GM18502 (cell line): ENCODE measurements around the gene TRIM72.
A peak's percentile ranks its signal among the peaks of the same experiment; 100 is the strongest.
"Not testable (repeated sequence)": the region's sequence is repeated elsewhere in the genome, so short reads cannot be mapped to it uniquely, and the experiment has no call there.

Experiments
- ATAC-seq: cut with Tn5 transposase; IDR thresholded peaks from one replicate; pipeline ENCODE4 v1.9.1; 2021; ENCODE audit warnings: mild to moderate bottlenecking; ENCODE audit not compliant: unreplicated experiment, poor library complexity

The TRIM72 gene

DNA sequence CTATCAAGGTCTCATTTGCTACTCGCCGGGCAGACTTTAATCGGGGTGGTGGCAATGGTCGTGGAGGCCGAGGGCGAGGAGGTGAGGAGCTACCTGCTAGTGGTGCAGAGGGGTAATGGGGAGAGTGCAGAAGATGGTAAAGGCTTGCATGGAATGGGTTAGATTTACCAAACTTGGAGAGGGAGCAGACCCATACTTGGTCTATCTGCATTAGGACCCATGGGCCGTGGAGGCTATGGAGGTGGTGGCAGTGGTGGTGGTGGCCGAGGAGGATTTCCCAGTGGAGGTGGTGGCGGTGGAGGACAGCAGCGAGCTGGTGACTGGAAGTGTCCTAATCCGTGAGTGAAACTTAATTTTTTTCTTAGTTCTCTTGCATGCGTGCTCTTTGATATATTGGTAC is 23.9 kb upstream of the TRIM72 start:
- ATAC-seq: no peak

DNA sequence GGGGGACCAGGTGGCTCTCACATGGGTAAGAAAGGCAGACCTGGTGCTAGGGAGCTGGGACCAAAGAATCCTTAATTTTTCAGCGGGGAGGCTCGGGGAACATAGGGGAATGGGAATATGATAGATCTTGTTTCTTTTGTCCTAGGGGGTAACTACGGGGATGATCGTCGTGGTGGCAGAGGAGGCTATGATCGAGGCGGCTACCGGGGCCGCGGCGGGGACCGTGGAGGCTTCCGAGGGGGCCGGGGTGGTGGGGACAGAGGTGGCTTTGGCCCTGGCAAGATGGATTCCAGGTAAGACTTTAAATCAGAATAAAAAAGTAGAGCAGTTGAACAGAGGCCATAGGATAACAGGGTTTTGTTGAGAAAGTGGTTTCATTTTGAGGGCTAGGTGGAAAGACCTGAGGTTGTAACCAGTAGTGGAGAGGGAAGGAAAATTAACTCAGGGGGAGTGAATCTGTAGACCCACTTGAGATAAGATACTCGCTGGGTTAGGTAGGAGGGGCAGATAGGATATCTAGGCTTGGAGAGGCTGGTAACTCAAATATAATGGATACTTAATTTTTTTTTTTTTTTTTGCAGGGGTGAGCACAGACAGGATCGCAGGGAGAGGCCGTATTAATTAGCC is 23.0 kb upstream of the TRIM72 start:
- ATAC-seq: no peak

DNA sequence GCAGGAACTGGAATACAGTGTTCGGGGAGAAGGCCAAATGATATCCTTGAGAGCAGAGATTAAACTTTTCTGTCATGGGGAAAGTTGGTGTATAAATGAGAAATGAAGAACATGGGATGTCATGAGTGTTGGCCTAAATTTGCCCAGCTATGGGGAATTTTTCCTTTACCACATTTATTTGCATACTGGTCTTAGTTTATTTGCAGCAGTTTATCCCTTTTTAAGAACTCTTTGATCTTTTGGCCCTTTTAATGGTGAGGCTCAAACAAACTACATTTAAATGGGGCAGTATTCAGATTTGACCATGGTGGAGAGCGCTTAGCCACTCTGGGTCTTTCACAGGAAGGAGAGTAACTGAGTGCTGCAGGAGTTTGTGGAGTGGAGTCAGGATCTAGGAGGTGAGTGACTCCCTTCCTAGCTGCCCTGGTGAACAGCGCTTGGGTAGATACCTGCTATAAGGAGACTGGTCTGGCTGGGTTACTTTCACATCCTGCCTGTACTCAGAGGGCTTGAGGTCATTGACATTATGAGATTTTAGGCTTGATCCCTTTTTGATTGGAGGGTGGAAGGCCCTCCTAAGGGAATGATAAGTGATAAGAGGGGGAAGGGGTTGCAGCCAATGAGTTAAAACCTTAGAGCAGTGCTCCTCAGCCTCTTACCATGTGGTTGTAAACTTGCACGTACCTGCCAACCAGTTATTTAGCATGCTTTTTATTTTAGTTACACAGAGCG is 22.1 kb upstream of the TRIM72 start:
- no peak for ATAC-seq

DNA sequence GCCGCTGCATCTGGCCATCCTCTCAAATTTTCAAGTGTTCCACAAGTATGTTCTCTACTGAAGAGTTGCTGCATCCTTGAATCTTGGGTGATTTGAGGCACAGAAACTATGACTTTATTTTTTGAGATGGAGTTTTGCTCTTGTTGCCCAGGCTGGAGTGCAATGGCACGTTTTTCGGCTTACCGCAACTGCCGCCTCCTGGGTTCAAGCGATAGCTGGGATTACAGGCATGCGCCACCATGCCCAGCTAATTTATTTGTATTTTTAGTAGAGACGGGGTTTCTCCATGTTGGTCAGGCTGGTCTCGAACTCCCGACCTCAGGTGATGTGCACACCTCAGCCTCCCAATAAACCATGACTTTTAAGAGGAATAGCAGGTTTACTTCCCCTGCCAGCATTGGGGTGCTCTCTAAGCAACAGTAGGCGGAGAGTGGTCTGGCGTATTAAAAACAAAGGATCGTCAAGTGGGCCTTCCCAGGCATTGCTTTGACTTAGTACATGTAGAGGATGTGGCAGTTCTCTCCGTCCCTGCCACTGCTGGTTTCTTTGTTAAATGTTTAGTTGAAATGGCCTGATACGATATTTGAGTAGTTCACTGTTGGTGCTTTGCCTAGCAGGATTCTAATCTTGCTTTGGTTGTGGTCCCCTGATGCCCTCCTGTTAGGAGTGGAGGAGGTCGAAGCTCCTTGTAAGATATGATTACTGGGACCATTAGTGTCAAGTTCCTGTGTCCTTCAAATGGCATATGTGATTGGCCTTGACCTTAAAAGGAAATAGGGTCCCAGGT is 20.9 kb upstream of the TRIM72 start:
- no peak for ATAC-seq

DNA sequence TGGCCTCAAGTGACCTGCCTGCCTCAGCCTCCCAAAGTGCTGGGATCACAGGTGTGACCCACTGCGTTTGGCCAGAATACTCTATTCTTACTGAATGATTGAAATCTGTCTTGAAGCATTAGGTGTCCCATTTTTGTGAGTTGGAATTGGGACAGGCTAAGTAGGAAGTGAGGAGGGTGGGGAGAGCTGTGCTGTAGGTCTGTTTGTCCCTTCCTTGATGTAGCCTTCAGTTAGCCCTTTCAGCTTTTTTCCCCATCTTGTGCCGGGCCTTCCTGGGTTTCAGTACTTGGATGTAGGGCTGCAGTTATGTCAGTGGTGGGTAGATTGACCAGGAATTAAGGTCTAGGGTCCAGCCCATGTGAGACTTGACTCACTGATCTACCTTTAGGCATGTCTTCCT is 20.0 kb upstream of the TRIM72 start:
- ATAC-seq: no peak

DNA sequence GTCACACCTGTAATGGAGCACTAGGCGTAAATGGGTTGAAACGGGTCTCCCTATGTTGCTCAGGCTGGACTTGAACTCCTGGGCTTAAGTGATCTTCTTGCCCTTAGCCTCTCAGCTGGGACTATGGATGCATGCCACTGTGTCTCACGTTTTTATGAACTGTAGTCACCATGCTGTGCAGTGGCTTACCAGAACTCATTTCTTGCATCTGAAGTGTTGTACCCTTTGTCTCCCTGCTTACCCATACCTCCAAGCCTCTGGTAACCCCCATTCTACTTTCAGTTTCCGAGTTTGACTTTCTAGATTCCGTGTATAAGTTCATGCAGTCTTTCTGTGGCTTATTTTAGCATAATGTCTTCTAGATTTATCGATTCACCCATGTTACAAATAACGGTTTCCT is 19.0 kb upstream of the TRIM72 start:
- no peak for ATAC-seq

DNA sequence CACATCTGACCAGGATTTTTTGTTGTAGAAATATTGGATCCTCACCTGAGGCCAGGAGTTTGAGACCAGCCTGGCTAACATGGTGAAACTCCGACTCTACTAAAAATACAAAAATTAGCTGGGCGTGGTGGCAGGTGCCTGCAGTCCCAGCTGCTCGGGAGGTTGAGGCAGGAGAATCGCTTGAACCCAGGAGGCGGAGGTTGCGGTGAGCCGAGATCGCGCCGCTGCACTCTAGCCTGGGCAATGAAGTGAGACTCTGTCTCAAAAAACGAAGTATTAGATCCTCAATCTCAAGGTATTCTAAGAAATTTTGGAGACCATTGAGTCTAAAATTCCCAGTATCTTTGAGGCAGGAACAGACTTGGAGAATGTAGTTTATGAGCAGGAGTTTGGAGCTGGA is 18.1 kb upstream of the TRIM72 start:
- not testable (repeated sequence) for ATAC-seq

DNA sequence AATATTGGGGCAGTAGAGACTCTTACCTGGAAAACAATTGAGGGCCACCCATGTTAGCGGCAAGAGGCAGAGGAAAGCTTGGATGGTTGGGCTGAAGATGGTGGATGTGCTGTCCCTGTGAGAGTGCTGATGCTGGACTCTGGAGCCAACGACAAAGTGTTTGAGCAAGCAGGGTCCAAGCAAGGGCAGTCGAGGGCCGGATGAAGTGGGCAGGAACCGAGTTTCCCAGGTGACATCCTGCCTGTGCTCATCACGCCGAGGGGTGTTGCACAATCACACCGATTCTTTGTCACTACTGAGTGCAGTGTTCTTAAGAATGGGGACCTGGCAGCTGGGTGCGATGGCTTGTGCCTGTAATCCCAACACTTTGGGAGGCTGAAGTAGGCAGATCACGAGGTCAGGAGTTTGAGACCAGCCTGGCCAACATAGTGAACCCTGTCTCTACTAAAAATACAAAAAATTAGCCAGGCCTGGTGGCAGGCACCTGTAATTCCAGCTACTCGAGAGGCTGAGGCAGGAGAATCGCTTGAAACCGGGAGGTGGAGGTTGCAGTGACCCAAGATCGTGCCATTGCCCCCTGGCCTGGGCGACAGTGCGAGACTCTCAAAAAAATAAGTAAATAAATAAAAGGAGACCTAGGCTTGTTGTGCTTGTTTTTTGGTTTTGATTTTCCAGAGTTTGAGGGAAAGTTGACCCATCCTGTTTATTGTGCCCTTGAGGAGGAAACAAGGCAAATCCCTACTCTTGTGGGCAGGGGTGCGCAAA is 17.4 kb upstream of the TRIM72 start:
- ATAC-seq: no peak

DNA sequence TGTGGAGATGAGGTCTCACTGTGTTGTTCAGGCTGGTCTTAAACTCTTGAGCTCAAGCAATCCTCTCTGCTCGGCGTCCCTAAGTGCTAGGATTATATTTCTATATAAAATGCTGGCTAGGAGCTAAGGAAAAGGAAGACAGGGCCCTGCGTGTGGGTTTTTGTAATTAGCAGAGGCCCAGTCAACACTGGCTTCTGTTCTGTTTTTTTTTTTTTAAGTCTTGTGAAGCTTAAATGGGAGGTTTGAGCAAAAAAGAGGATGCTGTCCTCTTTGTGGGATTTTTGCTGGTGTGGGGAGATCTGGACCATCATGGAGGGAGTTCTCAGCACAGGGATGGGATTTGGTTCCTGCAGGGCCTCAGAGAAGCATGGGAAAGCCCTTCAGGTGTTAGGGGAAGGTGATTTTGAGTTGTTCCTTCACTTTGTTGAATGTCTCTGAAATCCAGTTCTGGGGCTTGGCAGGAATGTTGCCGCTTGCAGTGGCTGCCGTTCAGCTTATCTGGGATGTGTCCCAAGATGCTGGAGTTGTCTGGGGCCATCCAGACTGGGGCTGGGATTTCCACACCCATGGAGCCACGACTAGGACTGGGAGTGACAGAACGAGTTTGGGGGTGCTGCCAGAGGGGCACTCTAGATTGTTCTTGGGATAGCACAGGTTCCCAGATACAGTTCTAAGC is 15.6 kb upstream of the TRIM72 start:
- ATAC-seq: no peak

DNA sequence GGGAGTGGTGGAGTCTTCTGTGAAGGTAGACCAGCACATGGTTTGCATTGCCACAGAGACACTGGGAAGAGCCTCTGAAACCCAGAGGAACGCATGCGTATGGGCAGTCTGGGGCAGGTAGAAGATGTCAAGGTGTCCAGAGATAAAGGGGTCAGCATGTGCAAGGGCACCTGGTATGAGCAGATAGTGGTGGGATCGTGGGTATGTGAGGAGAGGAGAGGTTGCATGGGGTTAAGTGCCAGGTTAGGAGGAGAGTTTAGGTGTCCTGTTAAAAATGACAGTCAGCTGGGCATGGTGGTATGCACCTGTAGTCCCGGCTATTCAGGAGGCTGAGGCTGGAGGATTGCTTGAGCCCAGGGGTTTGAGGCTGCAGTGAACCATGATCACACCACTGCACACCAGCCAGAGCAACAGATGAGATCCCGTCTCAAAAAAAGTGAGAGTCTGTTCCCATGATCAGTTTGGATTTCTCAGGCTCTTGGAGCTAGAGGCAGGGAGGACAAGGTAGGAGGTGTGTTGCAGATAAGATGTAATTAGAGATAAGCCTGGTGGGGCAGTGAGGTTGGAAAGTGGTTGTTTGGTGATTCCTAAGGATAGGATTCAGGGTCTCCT is 14.4 kb upstream of the TRIM72 start:
- no peak for ATAC-seq

DNA sequence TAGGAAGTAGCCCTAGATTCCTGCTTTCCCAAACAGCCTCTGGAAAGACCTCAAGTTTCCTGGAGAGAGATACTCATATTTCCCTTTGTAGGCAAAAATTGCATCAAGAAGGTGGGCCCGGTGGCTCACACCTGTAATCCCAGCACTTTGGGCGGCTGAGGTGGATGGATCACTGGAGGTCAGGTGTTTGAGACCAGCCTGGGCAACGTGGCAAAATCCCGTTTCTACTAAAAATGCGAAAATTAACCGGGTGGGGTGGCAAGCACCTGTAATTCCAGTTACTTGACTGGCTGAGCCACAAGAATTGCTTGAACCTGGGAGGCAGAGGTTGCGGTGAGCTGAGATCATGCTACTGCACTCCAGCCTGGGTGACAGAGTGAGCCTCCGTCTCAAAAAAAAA is 13.8 kb upstream of the TRIM72 start:
- not testable (repeated sequence) for ATAC-seq

DNA sequence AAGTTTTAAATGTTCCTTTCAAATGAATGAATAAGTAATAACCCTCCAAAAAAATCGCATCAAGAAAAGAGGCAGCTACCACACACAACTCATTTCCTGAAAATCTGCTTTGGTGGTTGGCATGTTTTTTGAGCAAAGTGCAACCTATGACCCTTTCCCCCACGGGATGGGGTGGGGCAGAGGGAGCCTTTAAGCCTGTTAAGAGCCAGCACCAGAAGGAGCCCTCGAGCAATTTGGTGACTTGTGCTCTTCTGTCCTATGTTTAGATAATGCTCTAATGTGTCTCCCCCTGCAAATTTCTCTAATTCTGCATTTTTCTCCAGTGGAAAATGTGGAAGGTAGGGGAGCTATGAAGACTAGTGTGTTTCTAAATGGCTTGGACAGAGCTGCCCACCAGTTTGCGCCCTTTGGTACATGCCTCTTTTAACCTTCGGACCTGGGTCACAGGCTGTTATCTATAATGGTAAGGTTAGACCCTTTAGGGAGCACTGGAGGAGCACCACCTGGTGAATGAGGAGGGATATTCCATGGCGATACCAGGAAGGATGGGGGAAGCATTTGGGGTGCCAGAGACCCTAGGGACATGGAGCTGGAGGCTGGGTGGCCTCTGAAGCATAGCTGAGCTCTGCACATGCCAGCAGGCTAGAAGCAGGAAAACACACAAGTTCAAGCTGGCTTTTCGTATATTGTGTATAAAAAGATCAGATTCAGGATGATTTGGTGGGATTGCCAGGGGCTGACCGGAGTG is 12.9 kb upstream of the TRIM72 start:
- ATAC-seq: no peak

DNA sequence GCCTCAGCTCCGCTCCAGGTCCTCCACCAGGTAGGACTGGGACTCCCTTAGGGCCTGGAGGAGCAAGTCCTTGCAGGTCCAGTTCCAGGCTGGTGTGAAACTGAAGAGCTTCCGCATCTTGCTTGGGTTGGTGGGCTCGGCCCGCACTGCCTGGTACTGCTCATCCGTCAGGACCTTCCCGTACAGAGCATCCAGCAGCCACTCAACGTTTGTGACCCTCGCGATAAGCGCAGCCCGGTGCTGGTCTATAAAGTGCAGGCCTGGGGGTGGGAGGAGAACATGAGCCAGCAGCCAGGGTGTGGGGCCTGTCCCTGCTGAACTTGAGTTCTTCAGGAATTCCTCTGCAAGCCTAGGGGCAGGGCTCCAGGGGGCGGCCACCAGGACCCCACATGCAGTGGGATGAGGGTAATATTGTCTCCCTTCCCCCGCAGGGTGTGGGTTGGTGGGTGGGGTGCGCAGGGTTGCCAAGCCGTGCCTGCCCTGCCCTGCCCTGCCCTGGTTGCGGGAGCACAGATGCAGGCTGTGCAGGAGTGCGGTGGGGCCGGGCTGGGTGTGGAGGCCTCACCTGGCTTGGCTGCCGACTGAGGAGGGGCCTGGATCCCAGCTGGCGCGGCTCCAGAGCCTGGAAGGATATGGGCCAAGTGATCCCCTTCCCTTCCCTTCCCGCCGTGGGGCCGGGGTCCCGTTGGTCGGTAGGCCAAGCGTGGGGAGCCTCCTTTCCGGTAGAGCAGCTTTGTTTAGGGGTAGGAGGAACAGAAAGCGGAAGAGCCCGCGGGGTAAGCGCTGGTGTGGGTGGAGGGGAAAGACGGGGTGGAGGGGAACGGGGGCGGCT is 12.1 kb upstream of the TRIM72 start:
- ATAC-seq: peak; percentile 67

DNA sequence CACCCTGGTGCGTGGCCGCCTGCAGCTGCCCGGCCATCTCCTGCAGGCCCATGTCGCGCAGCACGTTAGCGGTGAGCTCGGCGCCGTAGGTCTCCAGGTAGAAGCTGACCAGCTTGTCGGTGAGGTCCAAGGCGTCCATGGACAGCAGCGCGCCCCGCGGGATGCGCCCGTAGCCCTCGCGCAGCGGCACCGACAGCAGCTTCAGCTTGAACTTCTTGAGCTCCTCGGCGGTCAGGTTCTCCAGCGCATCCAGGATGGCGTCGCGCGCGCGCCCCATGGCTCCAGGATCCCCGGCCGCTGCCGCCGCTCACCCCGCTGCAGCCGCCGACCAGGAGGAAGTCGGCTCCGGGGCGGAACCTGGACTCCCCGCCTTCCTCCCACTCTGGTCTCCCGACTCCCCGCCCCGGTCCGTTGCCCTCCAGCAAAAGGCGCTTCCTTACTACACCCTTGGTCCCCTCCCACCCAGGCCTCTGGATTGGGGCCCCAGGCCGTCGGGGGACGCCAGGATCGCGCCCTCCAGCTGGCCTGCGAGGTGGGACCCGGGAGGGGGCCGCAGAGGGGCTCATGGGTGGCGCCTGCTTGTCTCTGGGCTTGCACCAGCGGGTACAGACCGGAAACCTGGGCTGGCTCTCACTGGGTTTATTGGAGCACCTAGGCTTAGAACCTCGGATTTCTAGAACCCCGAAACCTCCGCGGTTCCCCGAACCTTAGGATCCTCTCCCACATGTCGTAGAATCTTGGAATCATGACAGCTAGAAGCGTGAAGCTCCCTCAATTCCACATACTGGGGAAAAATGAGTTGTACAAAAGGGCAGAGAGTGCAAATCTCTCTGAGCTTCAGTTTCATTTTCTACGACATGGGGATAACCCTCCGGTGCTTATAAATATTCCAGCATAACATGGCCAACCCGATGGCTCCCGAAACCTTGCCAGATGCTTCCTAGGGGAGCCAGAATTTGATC is 11.2 kb upstream of the TRIM72 start, which contains the start of gene PYCARD:
TSS of gene PYCARD (minus strand) at position 347 of the 962 bp plus-strand sequence. CDS start at position 277, 70 bp downstream.
- ATAC-seq: peak; percentile 39

DNA sequence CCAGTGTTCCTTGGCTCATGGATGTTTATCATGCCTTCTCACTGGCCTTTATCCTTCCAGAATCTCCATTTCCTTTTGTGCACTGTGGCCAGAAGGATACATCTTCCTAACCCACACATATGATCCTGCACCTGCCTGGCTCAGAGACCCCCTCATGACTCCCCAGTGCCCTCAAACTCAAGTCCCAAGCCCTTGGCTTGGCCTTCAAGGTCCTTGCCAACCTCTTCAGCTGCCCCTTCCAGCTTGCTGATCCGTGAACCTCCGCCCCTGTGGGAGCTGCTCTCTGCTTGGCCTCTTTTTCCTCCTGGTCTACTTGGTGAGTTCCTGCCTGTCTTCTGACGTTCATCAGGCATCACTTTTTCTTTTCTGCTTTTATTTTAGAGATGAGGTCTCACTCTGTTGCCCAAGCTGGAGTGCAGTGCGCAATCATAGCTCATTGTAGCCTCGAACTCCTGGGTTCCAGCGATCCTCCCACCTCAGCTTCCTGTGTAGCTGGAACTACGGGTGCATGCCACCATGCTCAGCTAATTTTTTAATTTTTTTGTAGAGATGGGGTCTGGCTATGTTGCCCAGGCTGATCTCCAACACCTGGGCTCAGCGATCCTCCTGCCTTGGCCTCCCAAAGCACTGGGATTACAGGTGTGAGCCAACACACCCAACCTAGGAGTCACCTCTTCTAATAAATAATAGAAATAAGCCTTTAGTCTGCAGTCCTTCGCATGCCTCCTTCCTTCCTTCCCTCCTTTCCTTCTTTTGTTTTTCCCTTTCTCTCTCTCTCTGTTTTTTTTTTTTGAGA is 8.8 kb upstream of the TRIM72 start:
- ATAC-seq: no peak

DNA sequence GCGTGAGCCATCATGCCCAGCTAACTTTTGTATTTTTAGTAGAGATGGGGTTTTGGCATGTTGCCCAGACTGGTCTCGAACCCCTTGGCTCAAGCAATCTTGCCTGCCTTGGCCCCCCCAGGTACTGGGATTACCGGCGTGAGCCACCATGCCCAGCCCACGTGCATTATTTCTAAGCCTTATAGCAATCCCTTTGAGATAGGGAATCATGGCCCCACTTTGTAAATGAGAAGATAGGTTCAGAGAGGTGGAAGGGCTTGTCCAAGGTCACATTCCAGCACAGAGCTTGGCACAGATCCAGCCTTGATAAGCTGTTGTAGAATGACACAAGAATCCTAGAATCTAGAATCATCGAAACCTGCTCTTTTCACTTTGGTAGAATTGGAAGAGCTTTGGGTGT is 7.1 kb upstream of the TRIM72 start:
- ATAC-seq: no peak
